Measurements from ENCODE around the gene NFE2L1.

NFE2L1 gene

GRCh38 chr17:48055531-48056245, 7.5 kb downstream of the NFE2L1 start:
- H3K27me3 ChIP-seq (ENCODE audit: insufficient read depth, poor library complexity, severe bottlenecking) = no peaks in the 10 kb centered on the region
- H3K9me3 ChIP-seq (ENCODE audit: severe bottlenecking) = no peaks in the 10 kb centered on the region
- peaks cover 82% of the 10 kb centered on the region for H3K36me3 ChIP-seq (ENCODE audit: low read depth)
- peak; percentile 9; the same call in 2 of the 3 replicates for ATAC-seq (ENCODE audit: low read depth)
- no peak for TF ChIP-seq CTCF (IDR thresholded peaks at IDR 0.05; ENCODE audit: poor library complexity, severe bottlenecking)
- peaks cover 49% of the 10 kb centered on the region for H3K4me1 ChIP-seq (ENCODE audit: insufficient read depth, poor library complexity, severe bottlenecking)
- H3K4me3 ChIP-seq (ENCODE audit: severe bottlenecking) = no peak overlapping the region
- peak overlapping the region; percentile 76 for H3K27ac ChIP-seq (ENCODE audit: poor library complexity, severe bottlenecking)
- no peak for DNase-seq (ENCODE audit: low spot score)

GRCh38 chr17:48056246-48056745, 8.1 kb downstream of the NFE2L1 start:
- peak overlapping the region; percentile 76 for H3K27ac ChIP-seq (ENCODE audit: poor library complexity, severe bottlenecking)
- peaks cover 43% of the 10 kb centered on the region for H3K4me1 ChIP-seq (ENCODE audit: insufficient read depth, poor library complexity, severe bottlenecking)
- no peak overlapping the region for H3K4me3 ChIP-seq (ENCODE audit: severe bottlenecking)
- peaks cover 82% of the 10 kb centered on the region for H3K36me3 ChIP-seq (ENCODE audit: low read depth)
- H3K9me3 ChIP-seq (ENCODE audit: severe bottlenecking) = no peaks in the 10 kb centered on the region
- no peak for ATAC-seq (ENCODE audit: low read depth)
- H3K27me3 ChIP-seq (ENCODE audit: insufficient read depth, poor library complexity, severe bottlenecking) = no peaks in the 10 kb centered on the region
- TF ChIP-seq CTCF (IDR thresholded peaks at IDR 0.05; ENCODE audit: poor library complexity, severe bottlenecking) = no peak
- no peak for DNase-seq (ENCODE audit: low spot score)

GRCh38 chr17:48056879-48057278, 8.7 kb downstream of the NFE2L1 start:
- ATAC-seq (ENCODE audit: low read depth) = no peak
- no peak for DNase-seq (ENCODE audit: low spot score)
- H3K27me3 ChIP-seq (ENCODE audit: insufficient read depth, poor library complexity, severe bottlenecking) = no peaks in the 10 kb centered on the region
- no peak overlapping the region for H3K27ac ChIP-seq (ENCODE audit: poor library complexity, severe bottlenecking)
- peaks cover 38% of the 10 kb centered on the region for H3K4me1 ChIP-seq (ENCODE audit: insufficient read depth, poor library complexity, severe bottlenecking)
- no peaks in the 10 kb centered on the region for H3K9me3 ChIP-seq (ENCODE audit: severe bottlenecking)
- no peak for TF ChIP-seq CTCF (IDR thresholded peaks at IDR 0.05; ENCODE audit: poor library complexity, severe bottlenecking)
- H3K4me3 ChIP-seq (ENCODE audit: severe bottlenecking) = no peak overlapping the region
- H3K36me3 ChIP-seq (ENCODE audit: low read depth) = peaks cover 82% of the 10 kb centered on the region

GRCh38 chr17:48057626-48058025, 9.5 kb downstream of the NFE2L1 start:
- ATAC-seq (ENCODE audit: low read depth) (no peak), DNase-seq (ENCODE audit: low spot score) (no peak)
- H3K36me3 ChIP-seq (ENCODE audit: low read depth) = peaks cover 82% of the 10 kb centered on the region
- no peak overlapping the region for H3K27ac ChIP-seq (ENCODE audit: poor library complexity, severe bottlenecking)
- H3K4me3 ChIP-seq (ENCODE audit: severe bottlenecking) = no peak overlapping the region
- TF ChIP-seq CTCF (IDR thresholded peaks at IDR 0.05; ENCODE audit: poor library complexity, severe bottlenecking) = no peak
- no peaks in the 10 kb centered on the region for H3K27me3 ChIP-seq (ENCODE audit: insufficient read depth, poor library complexity, severe bottlenecking)
- peaks cover 31% of the 10 kb centered on the region for H3K4me1 ChIP-seq (ENCODE audit: insufficient read depth, poor library complexity, severe bottlenecking)
- no peaks in the 10 kb centered on the region for H3K9me3 ChIP-seq (ENCODE audit: severe bottlenecking)
